Type B pancreatic cell (in vitro differentiated cells): Measurements from ENCODE around the gene FAM3A. TPM values are rescaled to one million over a fixed set of nuclear protein-coding genes. Genes with fewer than 3 reads are reported as not detected.

ENCODE experiments used
- DNase-seq: peaks from one replicate; pipeline ENCODE4 v3.0.0; 2021; ENCODE audit warnings: mixed read lengths; ENCODE audit not compliant: unreplicated experiment; ENCODE audit errors: extremely low spot score
- H3K27ac Mint-ChIP-seq: 2 replicates; pipeline ENCODE4 v1.8.0; 2021; ENCODE audit warnings: mild to moderate bottlenecking, mixed read lengths
- H3K27me3 Mint-ChIP-seq: 2 replicates; pipeline ENCODE4 v1.8.0; 2021; ENCODE audit warnings: mixed read lengths
- H3K36me3 Mint-ChIP-seq: 2 replicates; pipeline ENCODE4 v1.8.0; 2021; ENCODE audit warnings: mixed read lengths
- H3K4me1 Mint-ChIP-seq: one replicate; pipeline ENCODE4 v1.8.0; 2021; ENCODE audit warnings: mixed read lengths; ENCODE audit not compliant: unreplicated experiment
- H3K4me3 Mint-ChIP-seq: 2 replicates; pipeline ENCODE4 v1.8.0; 2021; ENCODE audit warnings: mild to moderate bottlenecking, mixed read lengths
- H3K9me3 Mint-ChIP-seq: 2 replicates; pipeline ENCODE4 v1.8.0; 2021; ENCODE audit warnings: mixed read lengths
- CTCF ChIP-seq: fragments of 200-600 bp; sonication (generic); conservative IDR thresholded peaks from 2 replicates; pipeline ENCODE4 v1.5.0; 2021; ENCODE audit warnings: antibody characterized with exemption, mild to moderate bottlenecking
- total RNA-seq: library from RNA; stranded (reverse); gene quantifications from 2 replicates; pipeline ENCODE4 v1.2.1, GENCODE V29; 2021; ENCODE audit warnings: low replicate concordance

The FAM3A gene
- total RNA-seq, 1 donor from 2014 or later: 34.1 TPM

- Mint-ChIP-seq H3K4me3 (no peak overlapping the region), H3K27ac (no peak overlapping the region)
- DNase-seq: peak; percentile 68
These were observed 30.0 kb downstream of the FAM3A start for GRCh38 chrX:154486052-154486395.

GRCh38 chrX:154485150-154486051 lies 30.6 kb downstream of the FAM3A start:
- peak; percentile 65 for DNase-seq
- H3K4me1 Mint-ChIP-seq: no peaks in the 10 kb centered on the region
- H3K9me3 Mint-ChIP-seq: no peaks in the 10 kb centered on the region
- H3K4me3 Mint-ChIP-seq: peak overlapping the region; percentile 72
- H3K27me3 Mint-ChIP-seq: no peaks in the 10 kb centered on the region
- no peak for TF ChIP-seq CTCF
- H3K27ac Mint-ChIP-seq: no peak overlapping the region
- no peaks in the 10 kb centered on the region for H3K36me3 Mint-ChIP-seq

More at GRCh38 chrX:154486052-154486395, 30.0 kb downstream of the FAM3A start:
- Mint-ChIP-seq H3K36me3 (no peaks in the 10 kb centered on the region), H3K9me3 (no peaks in the 10 kb centered on the region), H3K4me1 (no peaks in the 10 kb centered on the region), H3K27me3 (no peaks in the 10 kb centered on the region)
- no peak for TF ChIP-seq CTCF

GRCh38 chrX:154484255-154485149 lies 31.5 kb downstream of the FAM3A start:
- H3K4me3 Mint-ChIP-seq: peak overlapping the region; percentile 31
- no peaks in the 10 kb centered on the region for H3K4me1 Mint-ChIP-seq
- no peak for TF ChIP-seq CTCF
- H3K9me3 Mint-ChIP-seq: no peaks in the 10 kb centered on the region
- no peak overlapping the region for H3K27ac Mint-ChIP-seq
- no peaks in the 10 kb centered on the region for H3K27me3 Mint-ChIP-seq
- DNase-seq: no peak
- no peaks in the 10 kb centered on the region for H3K36me3 Mint-ChIP-seq

- TF ChIP-seq CTCF: no peak
- Mint-ChIP-seq H3K27ac (no peak overlapping the region), H3K27me3 (no peaks in the 10 kb centered on the region), H3K4me1 (no peaks in the 10 kb centered on the region), H3K36me3 (no peaks in the 10 kb centered on the region), H3K9me3 (no peaks in the 10 kb centered on the region), H3K4me3 (no peak overlapping the region)
- no peak for DNase-seq
These were observed 32.7 kb downstream of the FAM3A start for GRCh38 chrX:154483325-154483724.

- Mint-ChIP-seq H3K4me1 (no peaks in the 10 kb centered on the region), H3K27ac (no peak overlapping the region), H3K9me3 (no peaks in the 10 kb centered on the region), H3K27me3 (no peaks in the 10 kb centered on the region), H3K4me3 (no peak overlapping the region), H3K36me3 (no peaks in the 10 kb centered on the region)
- no peak for DNase-seq
- TF ChIP-seq CTCF: no peak
These were observed 33.2 kb downstream of the FAM3A start for GRCh38 chrX:154482786-154483185.
